ENCODE measurements around the gene DIAPH1.

Gene DIAPH1

DNA sequence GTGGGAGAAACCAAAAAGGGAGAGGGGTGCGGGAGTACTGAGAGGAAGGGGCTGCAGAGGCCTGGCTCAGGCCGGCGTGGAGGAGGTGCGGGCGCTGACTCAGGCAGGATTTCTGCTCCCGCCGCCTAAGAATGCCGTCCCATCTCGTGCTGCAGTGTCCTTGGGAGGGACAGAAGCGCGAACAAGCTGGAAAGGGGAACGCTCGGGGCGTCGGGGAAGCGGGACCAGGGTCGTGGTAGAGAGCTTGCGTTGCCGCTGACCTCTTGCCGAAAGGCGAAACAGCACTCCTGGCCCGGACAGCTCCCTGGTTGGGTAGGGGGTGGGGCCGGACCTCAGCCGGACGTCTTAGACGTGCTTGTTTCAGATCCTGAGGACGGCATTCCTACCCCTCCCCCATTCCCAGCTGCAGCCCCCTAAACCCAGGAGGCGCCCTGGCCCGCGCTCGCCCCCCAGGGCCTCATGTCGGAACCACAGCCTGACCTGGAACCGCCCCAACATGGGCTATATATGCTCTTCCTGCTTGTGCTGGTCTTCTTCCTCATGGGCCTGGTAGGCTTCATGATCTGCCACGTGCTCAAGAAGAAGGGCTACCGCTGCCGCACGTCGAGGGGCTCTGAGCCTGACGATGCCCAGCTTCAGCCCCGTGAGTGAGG, 19.1 kb upstream of the DIAPH1 start:
- peaks cover 10 to 32% of the 10 kb centered on the region in 2 experiments for H3K36me3 ChIP-seq (ENCODE audit: control insufficient read depth in 2 of 2, insufficient read depth in 1 of 2, low read length in 2 of 2)
- H3K27ac ChIP-seq (ENCODE audit: extremely low read depth, low read depth, low read length), result no peak overlapping the region
- peaks cover 6% of the 10 kb centered on the region for H3K4me1 ChIP-seq (ENCODE audit: control insufficient read depth, insufficient read depth, low read length)
- TF ChIP-seq MEIS1 (CRISPR knock-in tag; IDR thresholded peaks at IDR 0.05; ENCODE audit: borderline replicate concordance), result no peak
- TF ChIP-seq, protein P1, sequence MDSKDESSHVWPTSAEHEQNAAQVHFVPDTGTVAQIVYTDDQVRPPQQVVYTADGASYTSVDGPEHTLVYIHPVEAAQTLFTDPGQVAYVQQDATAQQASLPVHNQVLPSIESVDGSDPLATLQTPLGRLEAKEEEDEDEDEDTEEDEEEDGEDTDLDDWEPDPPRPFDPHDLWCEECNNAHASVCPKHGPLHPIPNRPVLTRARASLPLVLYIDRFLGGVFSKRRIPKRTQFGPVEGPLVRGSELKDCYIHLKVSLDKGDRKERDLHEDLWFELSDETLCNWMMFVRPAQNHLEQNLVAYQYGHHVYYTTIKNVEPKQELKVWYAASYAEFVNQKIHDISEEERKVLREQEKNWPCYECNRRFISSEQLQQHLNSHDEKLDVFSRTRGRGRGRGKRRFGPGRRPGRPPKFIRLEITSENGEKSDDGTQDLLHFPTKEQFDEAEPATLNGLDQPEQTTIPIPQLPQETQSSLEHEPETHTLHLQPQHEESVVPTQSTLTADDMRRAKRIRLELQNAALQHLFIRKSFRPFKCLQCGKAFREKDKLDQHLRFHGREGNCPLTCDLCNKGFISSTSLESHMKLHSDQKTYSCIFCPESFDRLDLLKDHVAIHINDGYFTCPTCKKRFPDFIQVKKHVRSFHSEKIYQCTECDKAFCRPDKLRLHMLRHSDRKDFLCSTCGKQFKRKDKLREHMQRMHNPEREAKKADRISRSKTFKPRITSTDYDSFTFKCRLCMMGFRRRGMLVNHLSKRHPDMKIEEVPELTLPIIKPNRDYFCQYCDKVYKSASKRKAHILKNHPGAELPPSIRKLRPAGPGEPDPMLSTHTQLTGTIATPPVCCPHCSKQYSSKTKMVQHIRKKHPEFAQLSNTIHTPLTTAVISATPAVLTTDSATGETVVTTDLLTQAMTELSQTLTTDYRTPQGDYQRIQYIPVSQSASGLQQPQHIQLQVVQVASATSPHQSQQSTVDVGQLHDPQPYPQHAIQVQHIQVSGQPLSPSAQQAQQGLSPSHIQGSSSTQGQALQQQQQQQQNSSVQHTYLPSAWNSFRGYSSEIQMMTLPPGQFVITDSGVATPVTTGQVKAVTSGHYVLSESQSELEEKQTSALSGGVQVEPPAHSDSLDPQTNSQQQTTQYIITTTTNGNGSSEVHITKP (tag by site-specific recombination; IDR thresholded peaks at IDR 0.05), result peak; percentile 75; the same call in 1 of the 2 replicates
- TF ChIP-seq REST (tag by site-specific recombination; IDR thresholded peaks at IDR 0.05), result peak; percentile 92
- peak; percentile 65; the same call in 1 of the 2 replicates for TF ChIP-seq ZNF335 (tag by site-specific recombination; conservative IDR thresholded peaks at IDR 0.05)
- ChIA-PET POLR2A (interaction anchor here (1.0 to 2.7 kb wide), 6 partner anchors 18 to 331 kb away, joined by 7 to 42 read pairs (median 17); partner anchors contain the start of genes DIAPH1 and RNF14), CTCF (interaction anchor here (0.5 to 12.5 kb wide), 6 partner anchors 18 to 1453 kb away, joined by 3 to 125 read pairs (median 4); partner anchors contain the start of gene DIAPH1)
- H3K9me3 ChIP-seq (ENCODE audit: control insufficient read depth, insufficient read depth, low read depth, low read length), result no peaks in the 10 kb centered on the region
- peak overlapping the region; percentile 97 for H3K4me3 ChIP-seq (ENCODE audit: low read depth, low read length)

- POLR2A ChIA-PET, result interaction anchor here (0.6 to 2.7 kb wide), 26 partner anchors 9 to 914 kb away, joined by 3 to 42 read pairs (median 4); partner anchors contain the start of genes DELE1, DIAPH1, FCHSD1 and RNF14
- Histone ChIP-seq H3K9me3 (ENCODE audit: control insufficient read depth, insufficient read depth, low read depth, low read length) (no peaks in the 10 kb centered on the region), H3K36me3 (ENCODE audit: control insufficient read depth in 2 of 2, insufficient read depth in 1 of 2, low read length in 2 of 2) (peaks cover 16 to 38% of the 10 kb centered on the region in 2 experiments), H3K4me1 (ENCODE audit: control insufficient read depth, insufficient read depth, low read length) (peaks cover 6% of the 10 kb centered on the region), H3K27ac (ENCODE audit: extremely low read depth, low read depth, low read length) (peak overlapping the region; percentile 20; the same call in 1 of the 2 replicates), H3K4me3 (ENCODE audit: low read depth, low read length) (peak overlapping the region; percentile 97)
- CTCF ChIA-PET, result interaction anchor here (0.5 to 12.5 kb wide), 11 partner anchors 14 to 561 kb away, joined by 3 to 125 read pairs (median 4); partner anchors contain the start of gene DIAPH1
- TF ChIP-seq ZNF138 (tag by site-specific recombination; IDR thresholded peaks at IDR 0.05; ENCODE audit: borderline replicate concordance), result no peak
- TF ChIP-seq ZNF341 (tag by site-specific recombination; IDR thresholded peaks at IDR 0.05; ENCODE audit: low read depth), result peak; percentile 82
- TF ChIP-seq KLF9 (tag by site-specific recombination; IDR thresholded peaks at IDR 0.05; ENCODE audit: low read depth), result peak; percentile 2; the same call in 1 of the 2 replicates
- TF ChIP-seq ZNF140 (tag by site-specific recombination; IDR thresholded peaks at IDR 0.05), result no peak
- TF ChIP-seq GLIS1 (tag by site-specific recombination; IDR thresholded peaks at IDR 0.05), result peak; percentile 62
- 0 out of 2 replicates have a peak, but pooled peaks have one; percentile 8 for TF ChIP-seq SP3 (tag by site-specific recombination; IDR thresholded peaks at IDR 0.05)
- TF ChIP-seq ZNF571 (tag by site-specific recombination; IDR thresholded peaks at IDR 0.05), result no peak
- TF ChIP-seq ZFHX2 (tag by site-specific recombination; conservative IDR thresholded peaks at IDR 0.05), result peak; percentile 53
- TF ChIP-seq GLIS2 (tag by site-specific recombination; IDR thresholded peaks at IDR 0.05), result peak; percentile 56
- no peak for TF ChIP-seq ZNF292 (tag by site-specific recombination; IDR thresholded peaks at IDR 0.05; ENCODE audit: borderline replicate concordance, low read depth)
- TF ChIP-seq, protein P2, sequence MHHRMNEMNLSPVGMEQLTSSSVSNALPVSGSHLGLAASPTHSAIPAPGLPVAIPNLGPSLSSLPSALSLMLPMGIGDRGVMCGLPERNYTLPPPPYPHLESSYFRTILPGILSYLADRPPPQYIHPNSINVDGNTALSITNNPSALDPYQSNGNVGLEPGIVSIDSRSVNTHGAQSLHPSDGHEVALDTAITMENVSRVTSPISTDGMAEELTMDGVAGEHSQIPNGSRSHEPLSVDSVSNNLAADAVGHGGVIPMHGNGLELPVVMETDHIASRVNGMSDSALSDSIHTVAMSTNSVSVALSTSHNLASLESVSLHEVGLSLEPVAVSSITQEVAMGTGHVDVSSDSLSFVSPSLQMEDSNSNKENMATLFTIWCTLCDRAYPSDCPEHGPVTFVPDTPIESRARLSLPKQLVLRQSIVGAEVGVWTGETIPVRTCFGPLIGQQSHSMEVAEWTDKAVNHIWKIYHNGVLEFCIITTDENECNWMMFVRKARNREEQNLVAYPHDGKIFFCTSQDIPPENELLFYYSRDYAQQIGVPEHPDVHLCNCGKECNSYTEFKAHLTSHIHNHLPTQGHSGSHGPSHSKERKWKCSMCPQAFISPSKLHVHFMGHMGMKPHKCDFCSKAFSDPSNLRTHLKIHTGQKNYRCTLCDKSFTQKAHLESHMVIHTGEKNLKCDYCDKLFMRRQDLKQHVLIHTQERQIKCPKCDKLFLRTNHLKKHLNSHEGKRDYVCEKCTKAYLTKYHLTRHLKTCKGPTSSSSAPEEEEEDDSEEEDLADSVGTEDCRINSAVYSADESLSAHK (tag by site-specific recombination; IDR thresholded peaks at IDR 0.05), result no peak
- TF ChIP-seq ZNF280D (tag by site-specific recombination; IDR thresholded peaks at IDR 0.05), result no peak
- TF ChIP-seq ZNF624 (tag by site-specific recombination; IDR thresholded peaks at IDR 0.05), result no peak
- peak; percentile 87 for TF ChIP-seq ZNF335 (tag by site-specific recombination; conservative IDR thresholded peaks at IDR 0.05)
- TF ChIP-seq ZNF23 (tag by site-specific recombination; IDR thresholded peaks at IDR 0.05; ENCODE audit: borderline replicate concordance), result no peak
- TF ChIP-seq SP7 (tag by site-specific recombination; IDR thresholded peaks at IDR 0.05), result 0 out of 2 replicates have a peak, but pooled peaks have one; percentile 42
Observed at GRCh38 chr5:141637123-141637766, 18.4 kb upstream of the DIAPH1 start.
